ENCODE results near the gene BPGM.

Gene BPGM

GRCh38 chr7:134632937-134633540 lies 13.6 kb upstream of the BPGM start:
- Histone ChIP-seq H2BK15ac (ENCODE audit: low read length) (no peak overlapping the region), H3K4me1 (ENCODE audit: control insufficient read depth in 2 of 2, insufficient read depth in 1 of 2, low read depth in 1 of 2, low read length in 2 of 2) (no peaks in the 10 kb centered on the region), H3K4me2 (ENCODE audit: insufficient read depth, low read length, poor library complexity, severe bottlenecking) (no peak overlapping the region), H3K9ac (ENCODE audit: low read depth, low read length, poor library complexity) (no peak overlapping the region), H3K23ac (ENCODE audit: low read depth, low read length, poor library complexity) (no peak overlapping the region), H2BK120ac (ENCODE audit: low read depth, low read length) (no peak overlapping the region), H3K27me3 (ENCODE audit: control insufficient read depth in 3 of 3, insufficient read depth in 3 of 3, low read depth in 1 of 3, low read length in 3 of 3) (peaks cover 0 to 31% (median 0%) of the 10 kb centered on the region in 3 experiments), H3K4me3 (ENCODE audit: low read length in 2 of 2) (no peak overlapping the region), H3K4ac (ENCODE audit: low read length) (no peak overlapping the region), H3K14ac (ENCODE audit: low read length) (no peak overlapping the region), H3K18ac (ENCODE audit: low read length) (no peak overlapping the region), H2BK12ac (ENCODE audit: low read length) (no peak overlapping the region), H3K9me3 (replicated peaks in 1 of 2; ENCODE audit: control insufficient read depth in 2 of 2, insufficient read depth in 1 of 2, low read depth in 1 of 2, low read length in 2 of 2) (no peaks in the 10 kb centered on the region), H4K91ac (ENCODE audit: low read depth, low read length, poor library complexity) (no peak overlapping the region), H2AK5ac (ENCODE audit: low read depth, low read length) (no peak overlapping the region), H4K8ac (ENCODE audit: low read depth, low read length) (no peak overlapping the region), H3K27ac (replicated peaks; ENCODE audit: low read length) (no peak overlapping the region), H3K79me1 (ENCODE audit: low read depth, low read length) (no peaks in the 10 kb centered on the region), H2AFZ (ENCODE audit: low read length) (no peak overlapping the region), H2BK5ac (ENCODE audit: low read length) (no peak overlapping the region), H3K36me3 (replicated peaks in 1 of 2; ENCODE audit: control insufficient read depth in 2 of 2, insufficient read depth in 2 of 2, low read length in 2 of 2) (no peaks in the 10 kb centered on the region)
- no CpG with 5 or more reads among the region's 5 CpGs for WGBS, 2 donors (ENCODE audit: extremely low coverage in 2 of 2, insufficient read length in 2 of 2, insufficient replicate concordance in 1 of 2)
- DNase-seq (ENCODE audit: low spot score), result peak; percentile 30

- H3K4me1 ChIP-seq (ENCODE audit: control insufficient read depth in 2 of 2, insufficient read depth in 1 of 2, low read depth in 1 of 2, low read length in 2 of 2), result no peaks in the 10 kb centered on the region
- H2BK5ac ChIP-seq (ENCODE audit: low read length), result no peak overlapping the region
- H3K79me1 ChIP-seq (ENCODE audit: low read depth, low read length), result no peaks in the 10 kb centered on the region
- H2BK120ac ChIP-seq (ENCODE audit: low read depth, low read length), result no peak overlapping the region
- no peak overlapping the region for H2BK12ac ChIP-seq (ENCODE audit: low read length)
- H3K27me3 ChIP-seq (ENCODE audit: control insufficient read depth in 3 of 3, insufficient read depth in 3 of 3, low read depth in 1 of 3, low read length in 3 of 3), result peaks cover 0 to 35% (median 0%) of the 10 kb centered on the region in 3 experiments
- H3K4me3 ChIP-seq (ENCODE audit: low read length in 2 of 2), result no peak overlapping the region
- H3K36me3 ChIP-seq (replicated peaks in 1 of 2; ENCODE audit: control insufficient read depth in 2 of 2, insufficient read depth in 2 of 2, low read length in 2 of 2), result no peaks in the 10 kb centered on the region
- no peak overlapping the region for H4K91ac ChIP-seq (ENCODE audit: low read depth, low read length, poor library complexity)
- no peak for DNase-seq (ENCODE audit: low spot score)
- peaks cover 0 to 3% of the 10 kb centered on the region in 2 donors for H3K9me3 ChIP-seq (replicated peaks in 1 of 2; ENCODE audit: control insufficient read depth in 2 of 2, insufficient read depth in 1 of 2, low read depth in 1 of 2, low read length in 2 of 2)
- no peak overlapping the region for H3K4me2 ChIP-seq (ENCODE audit: insufficient read depth, low read length, poor library complexity, severe bottlenecking)
- H3K23ac ChIP-seq (ENCODE audit: low read depth, low read length, poor library complexity), result no peak overlapping the region
- H3K27ac ChIP-seq (replicated peaks; ENCODE audit: low read length), result no peak overlapping the region
- H2AK5ac ChIP-seq (ENCODE audit: low read depth, low read length), result no peak overlapping the region
- no peak overlapping the region for H2AFZ ChIP-seq (ENCODE audit: low read length)
- no peak overlapping the region for H3K14ac ChIP-seq (ENCODE audit: low read length)
- no peak overlapping the region for H2BK15ac ChIP-seq (ENCODE audit: low read length)
- WGBS, 2 donors (ENCODE audit: extremely low coverage in 2 of 2, insufficient read length in 2 of 2, insufficient replicate concordance in 1 of 2), result no CpG with 5 or more reads among the region's 2 CpGs
- no peak overlapping the region for H3K18ac ChIP-seq (ENCODE audit: low read length)
- no peak overlapping the region for H3K9ac ChIP-seq (ENCODE audit: low read depth, low read length, poor library complexity)
- H4K8ac ChIP-seq (ENCODE audit: low read depth, low read length), result no peak overlapping the region
- no peak overlapping the region for H3K4ac ChIP-seq (ENCODE audit: low read length)
Measured at GRCh38 chr7:134636008-134636449, 10.6 kb upstream of the BPGM start.

GRCh38 chr7:134637441-134637840 lies 9.2 kb upstream of the BPGM start:
- Histone ChIP-seq H3K79me1 (ENCODE audit: low read depth, low read length) (no peaks in the 10 kb centered on the region), H3K4me1 (ENCODE audit: control insufficient read depth in 2 of 2, insufficient read depth in 1 of 2, low read depth in 1 of 2, low read length in 2 of 2) (no peaks in the 10 kb centered on the region), H2BK5ac (ENCODE audit: low read length) (no peak overlapping the region), H3K27me3 (ENCODE audit: control insufficient read depth in 3 of 3, insufficient read depth in 3 of 3, low read depth in 1 of 3, low read length in 3 of 3) (peaks cover 0 to 32% (median 0%) of the 10 kb centered on the region in 3 experiments), H3K4me3 (ENCODE audit: low read length in 2 of 2) (no peak overlapping the region), H3K9ac (ENCODE audit: low read depth, low read length, poor library complexity) (no peak overlapping the region), H3K27ac (replicated peaks; ENCODE audit: low read length) (no peak overlapping the region), H3K9me3 (replicated peaks in 1 of 2; ENCODE audit: control insufficient read depth in 2 of 2, insufficient read depth in 1 of 2, low read depth in 1 of 2, low read length in 2 of 2) (peaks cover 0 to 3% of the 10 kb centered on the region in 2 donors), H3K14ac (ENCODE audit: low read length) (no peak overlapping the region), H3K18ac (ENCODE audit: low read length) (no peak overlapping the region), H4K8ac (ENCODE audit: low read depth, low read length) (no peak overlapping the region), H2BK15ac (ENCODE audit: low read length) (no peak overlapping the region), H2BK12ac (ENCODE audit: low read length) (no peak overlapping the region), H3K23ac (ENCODE audit: low read depth, low read length, poor library complexity) (no peak overlapping the region), H3K4ac (ENCODE audit: low read length) (no peak overlapping the region), H2AK5ac (ENCODE audit: low read depth, low read length) (no peak overlapping the region), H2AFZ (ENCODE audit: low read length) (no peak overlapping the region), H2BK120ac (ENCODE audit: low read depth, low read length) (no peak overlapping the region), H4K91ac (ENCODE audit: low read depth, low read length, poor library complexity) (no peak overlapping the region), H3K4me2 (ENCODE audit: insufficient read depth, low read length, poor library complexity, severe bottlenecking) (no peak overlapping the region), H3K36me3 (replicated peaks in 1 of 2; ENCODE audit: control insufficient read depth in 2 of 2, insufficient read depth in 2 of 2, low read length in 2 of 2) (no peaks in the 10 kb centered on the region)
- WGBS, 2 donors (ENCODE audit: extremely low coverage in 2 of 2, insufficient read length in 2 of 2, insufficient replicate concordance in 1 of 2), result no CpG with 5 or more reads among the region's 4 CpGs
- no peak for DNase-seq (ENCODE audit: low spot score)

- no peak overlapping the region for H3K4ac ChIP-seq (ENCODE audit: low read length)
- H2BK15ac ChIP-seq (ENCODE audit: low read length), result no peak overlapping the region
- H4K91ac ChIP-seq (ENCODE audit: low read depth, low read length, poor library complexity), result no peak overlapping the region
- no peaks in the 10 kb centered on the region for H3K36me3 ChIP-seq (replicated peaks in 1 of 2; ENCODE audit: control insufficient read depth in 2 of 2, insufficient read depth in 2 of 2, low read length in 2 of 2)
- H3K23ac ChIP-seq (ENCODE audit: low read depth, low read length, poor library complexity), result no peak overlapping the region
- no peak overlapping the region for H3K18ac ChIP-seq (ENCODE audit: low read length)
- no peak overlapping the region for H4K8ac ChIP-seq (ENCODE audit: low read depth, low read length)
- H2AFZ ChIP-seq (ENCODE audit: low read length), result no peak overlapping the region
- H2BK120ac ChIP-seq (ENCODE audit: low read depth, low read length), result no peak overlapping the region
- no peak overlapping the region for H2BK12ac ChIP-seq (ENCODE audit: low read length)
- no peak overlapping the region for H3K9ac ChIP-seq (ENCODE audit: low read depth, low read length, poor library complexity)
- no peak overlapping the region for H3K14ac ChIP-seq (ENCODE audit: low read length)
- no peaks in the 10 kb centered on the region for H3K79me1 ChIP-seq (ENCODE audit: low read depth, low read length)
- H3K4me2 ChIP-seq (ENCODE audit: insufficient read depth, low read length, poor library complexity, severe bottlenecking), result no peak overlapping the region
- H3K4me3 ChIP-seq (ENCODE audit: low read length in 2 of 2), result no peak overlapping the region
- no peak for DNase-seq (ENCODE audit: low spot score)
- H3K27me3 ChIP-seq (ENCODE audit: control insufficient read depth in 3 of 3, insufficient read depth in 3 of 3, low read depth in 1 of 3, low read length in 3 of 3), result peaks cover 0 to 32% (median 0%) of the 10 kb centered on the region in 3 experiments
- no peak overlapping the region for H2AK5ac ChIP-seq (ENCODE audit: low read depth, low read length)
- peaks cover 0 to 3% of the 10 kb centered on the region in 2 donors for H3K9me3 ChIP-seq (replicated peaks in 1 of 2; ENCODE audit: control insufficient read depth in 2 of 2, insufficient read depth in 1 of 2, low read depth in 1 of 2, low read length in 2 of 2)
- 100% methylated on average over 1 of the region's 7 CpGs; no CpG with 5 or more reads in 1 of the 2 donors for WGBS, 2 donors (ENCODE audit: extremely low coverage in 2 of 2, insufficient read length in 2 of 2, insufficient replicate concordance in 1 of 2)
- H2BK5ac ChIP-seq (ENCODE audit: low read length), result no peak overlapping the region
- no peak overlapping the region for H3K27ac ChIP-seq (replicated peaks; ENCODE audit: low read length)
- H3K4me1 ChIP-seq (ENCODE audit: control insufficient read depth in 2 of 2, insufficient read depth in 1 of 2, low read depth in 1 of 2, low read length in 2 of 2), result no peaks in the 10 kb centered on the region
Measured at GRCh38 chr7:134637934-134638719, 8.5 kb upstream of the BPGM start.

All from neuronal stem cell (in vitro differentiated cells).